ENCODE results near the gene PSMA1. TPM values are rescaled to one million over a fixed set of nuclear protein-coding genes. Genes with fewer than 3 reads are reported as not detected.
A peak's percentile ranks its signal among the peaks of the same experiment; 100 is the strongest.

Gene PSMA1
- total RNA-seq, 1 donor from 2014 or later: 164 TPM

GRCh38 chr11:14455648-14456430 is 64.3 kb downstream of the PSMA1 start:
- DNase-seq (ENCODE audit: low read depth) (no peak), FAIRE-seq (peak; percentile 80)
- Mint-ChIP-seq H3K27me3 (ENCODE audit: low read depth, unreplicated experiment) (no peaks in the 10 kb centered on the region), H3K4me3 (ENCODE audit: unreplicated experiment) (no peak overlapping the region), H3K4me1 (ENCODE audit: low read depth, unreplicated experiment) (peaks cover 1% of the 10 kb centered on the region), H3K36me3 (ENCODE audit: low read depth, unreplicated experiment) (peaks cover 15% of the 10 kb centered on the region), H3K27ac (ENCODE audit: unreplicated experiment) (peak overlapping the region; percentile 58), H3K9me3 (ENCODE audit: unreplicated experiment) (no peaks in the 10 kb centered on the region)
- no peak for TF ChIP-seq CTCF (IDR thresholded peaks at IDR 0.05; ENCODE audit: insufficient read depth, low read depth, low read length)
- no peak for TF ChIP-seq EZH2 (IDR thresholded peaks at IDR 0.05; ENCODE audit: insufficient read depth, low read length)
- Histone ChIP-seq H3K36me3 (ENCODE audit: insufficient read depth, low read length) (peaks cover 44% of the 10 kb centered on the region), H3K9me3 (ENCODE audit: insufficient read depth, low read depth, low read length) (no peaks in the 10 kb centered on the region), H3K4me2 (ENCODE audit: low read length) (no peak overlapping the region), H2AFZ (ENCODE audit: low read depth, low read length) (no peak overlapping the region), H3K27ac (ENCODE audit: low read depth, low read length) (peak overlapping the region; percentile 27), H4K20me1 (ENCODE audit: insufficient read depth, low read length) (peaks cover 14% of the 10 kb centered on the region), H3K79me2 (ENCODE audit: insufficient read depth, low read length) (no peaks in the 10 kb centered on the region), H3K9ac (ENCODE audit: low read length) (no peak overlapping the region), H3K4me3 (ENCODE audit: insufficient read depth, low read depth, low read length) (no peak overlapping the region), H3K27me3 (ENCODE audit: insufficient read depth, low read length) (no peaks in the 10 kb centered on the region), H3K4me1 (ENCODE audit: insufficient read depth, low read length) (peaks cover 5% of the 10 kb centered on the region)

Other genes with a start within 250 kb of the PSMA1 start
- gene RRAS2, start 161.2 kb downstream of the PSMA1 start, total RNA-seq: 120 and 150 TPM in 2 replicates
- 223 and 236 TPM in 2 replicates for gene COPB1, start 20.6 kb downstream of the PSMA1 start, total RNA-seq
- gene PDE3B, start 123.4 kb upstream of the PSMA1 start, total RNA-seq: 2.1 and 2.9 TPM in 2 replicates

Measured in astrocyte (in vitro differentiated cells and primary cell).